Erythroblast (primary cell): Measurements from ENCODE around the gene BHLHE23.

Experiments used
- GATA1 ChIP-seq: IDR thresholded peaks from 2 replicates; pipeline ENCODE4 v1.6.1; 2011; ENCODE audit warnings: low read depth, mild to moderate bottlenecking, control low read depth, low read length, moderate library complexity
- POLR2A ChIP-seq: IDR thresholded peaks from 2 replicates; pipeline ENCODE4 v1.6.1; 2011; ENCODE audit warnings: mild to moderate bottlenecking, low read length

GRCh38 chr20:62959101-62959971, 47.4 kb downstream of the BHLHE23 start:
- no peak for TF ChIP-seq POLR2A
- no peak for TF ChIP-seq GATA1
